Hepatocyte (in vitro differentiated cells): Measurements from ENCODE around the gene MCRIP2.

Experiments
- CTCF ChIP-seq: fragments of 200-600 bp; sonication (generic); IDR thresholded peaks from 2 replicates; pipeline ENCODE4 v1.5.1; 2016; ENCODE audit warnings: antibody characterized with exemption, mild to moderate bottlenecking; ENCODE audit not compliant: poor library complexity
- EZH2 ChIP-seq: fragments of 200-600 bp; sonication (generic); IDR thresholded peaks from 2 replicates; pipeline ENCODE4 v1.6.1; 2016; ENCODE audit warnings: antibody characterized with exemption, mild to moderate bottlenecking, borderline replicate concordance
- EZH2phosphoT487 ChIP-seq: fragments of 200-600 bp; sonication (generic); IDR thresholded peaks from one replicate; pipeline ENCODE4 v1.6.1; 2018; ENCODE audit warnings: antibody characterized with exemption, mild to moderate bottlenecking, low read depth, moderate library complexity; ENCODE audit not compliant: unreplicated experiment, severe bottlenecking

DNA sequence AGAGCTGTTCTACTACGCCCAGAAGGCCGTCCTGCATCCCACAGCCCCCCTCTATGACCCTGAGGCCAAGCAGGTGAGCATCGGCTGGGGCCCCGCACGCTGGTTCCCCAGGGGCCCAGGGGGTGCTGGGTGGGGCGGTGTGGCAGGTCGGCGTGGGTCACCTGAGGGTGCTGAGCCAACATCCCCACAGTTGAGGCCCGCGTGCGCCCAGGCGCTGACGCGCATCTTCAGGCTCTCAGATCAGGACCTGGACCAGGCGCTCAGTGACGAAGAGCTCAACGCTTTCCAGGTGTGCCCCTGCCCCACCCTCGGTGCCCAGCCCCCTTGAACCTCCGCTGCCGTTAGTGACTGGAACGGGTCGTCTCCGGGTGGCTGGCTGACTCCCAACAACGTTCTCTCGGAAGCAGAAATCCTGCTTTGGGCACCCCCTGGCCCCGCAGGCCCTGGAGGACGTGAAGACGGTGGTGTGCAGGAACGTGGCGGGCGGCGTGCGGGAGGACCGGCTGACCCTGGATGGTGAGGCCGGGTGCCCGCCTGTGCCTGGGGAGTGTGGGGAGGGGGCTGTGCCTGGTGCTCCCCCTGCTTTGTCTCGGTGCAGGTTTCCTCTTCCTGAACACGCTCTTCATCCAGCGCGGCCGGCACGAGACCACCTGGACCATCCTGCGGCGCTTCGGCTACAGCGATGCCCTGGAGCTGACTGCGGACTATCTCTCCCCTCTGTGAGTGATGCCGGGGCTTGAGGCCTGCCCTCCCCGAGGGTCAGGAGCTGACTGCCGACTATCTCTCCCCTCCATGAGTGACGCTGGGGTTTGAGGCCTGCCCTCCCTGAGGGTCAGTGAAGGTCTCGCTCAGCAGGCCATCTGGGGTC, 29.1 kb downstream of the MCRIP2 start:
- TF ChIP-seq EZH2 (no peak), CTCF (no peak), EZH2phosphoT487 (no peak)
